Left kidney (tissue), 2 donors: Measurements from ENCODE around the gene FNDC3B. TPM values are rescaled to one million over a fixed set of nuclear protein-coding genes. Genes with fewer than 3 reads are reported as not detected.

ENCODE experiments used
- DNase-seq: peaks from one replicate; pipeline ENCODE4 v3.0.0-alpha.2; 2013
- polyA plus RNA-seq: library from polyadenylated mRNA; unstranded; fragments of 120-200 nt; gene quantifications from one replicate; pipeline ENCODE4 v1.2.1, GENCODE V29; 2013; ENCODE audit not compliant: insufficient read length

FNDC3B gene
- polyA plus RNA-seq, 1 donor = 62.2 TPM

DNA sequence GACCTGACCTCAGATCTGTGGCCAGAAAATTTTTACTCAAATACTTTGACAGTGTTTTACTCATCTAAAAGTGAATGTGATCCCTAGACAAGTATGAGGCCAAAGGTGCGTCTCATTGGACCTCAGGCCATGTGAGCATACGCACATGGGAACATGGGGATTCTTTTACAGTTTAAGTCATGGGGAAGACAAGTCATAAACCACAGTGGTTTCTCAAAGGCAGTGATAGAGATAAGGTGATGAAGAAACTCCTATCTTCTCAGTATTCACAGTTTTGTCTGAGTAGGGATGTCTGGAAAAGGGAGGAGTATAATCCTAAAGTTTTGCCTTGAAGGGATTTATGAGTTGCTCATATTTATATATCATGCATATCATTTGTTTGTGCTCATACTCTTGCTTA lies 173.8 kb downstream of the FNDC3B start:
- no peak for DNase-seq

DNA sequence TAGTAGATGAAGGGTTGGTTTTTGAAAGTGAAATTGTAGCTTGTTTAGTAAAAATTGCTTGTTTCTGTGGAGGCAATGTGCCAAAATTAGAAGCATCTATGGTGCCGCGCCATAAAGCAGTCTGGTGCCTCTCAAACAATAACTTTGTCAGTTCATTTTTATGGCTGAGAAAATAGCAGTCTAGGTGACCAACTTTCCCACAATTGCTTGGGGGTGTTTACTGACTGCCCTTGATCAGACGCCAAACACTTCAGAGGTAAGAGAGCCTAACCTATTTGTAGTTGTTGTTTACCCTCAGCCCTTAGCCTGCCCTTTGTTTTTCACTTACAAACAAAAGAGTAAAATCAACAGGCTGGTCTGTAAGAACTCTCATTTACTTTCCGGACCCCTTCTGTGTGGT lies 174.5 kb downstream of the FNDC3B start:
- DNase-seq = no peak

DNA sequence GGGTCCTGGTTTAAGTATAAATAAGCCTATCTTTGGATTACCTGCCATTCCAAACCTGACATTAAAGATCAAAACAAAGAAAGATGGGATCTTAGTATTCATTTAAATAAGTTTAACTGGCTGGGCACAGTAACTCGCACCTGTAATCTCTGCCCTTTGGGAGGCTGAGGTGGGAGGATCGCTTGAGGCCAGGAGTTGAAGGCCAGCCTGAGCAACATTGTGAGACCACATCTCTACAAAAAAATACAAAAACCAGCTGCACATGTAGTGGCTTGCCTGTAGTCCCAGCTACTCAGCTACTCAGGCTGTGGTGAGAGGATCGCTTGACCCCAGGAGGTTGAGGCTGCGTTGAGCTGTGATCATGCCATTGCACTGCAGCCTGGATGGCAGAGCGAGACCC lies 176.9 kb downstream of the FNDC3B start:
- no peak for DNase-seq

DNA sequence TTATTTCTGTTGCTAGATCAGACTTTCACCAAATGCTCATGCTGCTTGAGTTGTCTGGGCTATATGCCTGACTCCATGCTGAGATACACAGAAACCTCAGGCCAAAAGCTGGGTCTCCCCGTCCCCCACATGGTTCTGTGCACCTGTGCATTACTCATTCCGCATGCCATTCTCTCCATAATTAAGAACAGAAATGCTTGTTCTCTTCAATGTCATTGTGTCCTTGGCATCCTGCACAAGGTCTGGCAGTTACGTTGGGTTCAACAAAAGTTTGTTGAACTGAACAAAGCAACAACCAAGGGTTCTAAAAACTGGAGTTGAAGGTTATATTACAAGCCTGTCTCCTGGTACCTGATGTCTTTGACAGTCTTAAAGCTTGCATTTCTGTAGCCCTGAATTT lies 177.5 kb downstream of the FNDC3B start:
- no peak for DNase-seq

DNA sequence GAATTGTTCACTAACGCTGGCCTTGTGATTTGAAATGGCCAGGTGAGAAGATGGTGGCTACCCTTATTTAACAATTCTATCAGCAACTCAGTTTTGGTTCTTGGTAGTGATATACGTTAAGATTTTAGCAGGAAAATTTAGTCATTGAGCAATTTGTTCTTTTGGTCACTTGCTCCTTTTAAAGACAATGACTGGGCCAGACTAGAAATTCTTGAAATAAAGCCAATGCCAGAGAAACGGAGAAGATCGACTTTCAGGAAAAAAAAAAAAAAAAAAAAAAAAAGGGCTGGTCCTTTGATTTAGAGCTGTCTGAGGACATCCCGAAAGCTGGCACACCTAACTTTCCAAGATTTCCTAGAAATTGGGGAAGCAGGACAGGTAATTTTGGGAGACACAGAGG lies 178.5 kb downstream of the FNDC3B start:
- no peak for DNase-seq

DNA sequence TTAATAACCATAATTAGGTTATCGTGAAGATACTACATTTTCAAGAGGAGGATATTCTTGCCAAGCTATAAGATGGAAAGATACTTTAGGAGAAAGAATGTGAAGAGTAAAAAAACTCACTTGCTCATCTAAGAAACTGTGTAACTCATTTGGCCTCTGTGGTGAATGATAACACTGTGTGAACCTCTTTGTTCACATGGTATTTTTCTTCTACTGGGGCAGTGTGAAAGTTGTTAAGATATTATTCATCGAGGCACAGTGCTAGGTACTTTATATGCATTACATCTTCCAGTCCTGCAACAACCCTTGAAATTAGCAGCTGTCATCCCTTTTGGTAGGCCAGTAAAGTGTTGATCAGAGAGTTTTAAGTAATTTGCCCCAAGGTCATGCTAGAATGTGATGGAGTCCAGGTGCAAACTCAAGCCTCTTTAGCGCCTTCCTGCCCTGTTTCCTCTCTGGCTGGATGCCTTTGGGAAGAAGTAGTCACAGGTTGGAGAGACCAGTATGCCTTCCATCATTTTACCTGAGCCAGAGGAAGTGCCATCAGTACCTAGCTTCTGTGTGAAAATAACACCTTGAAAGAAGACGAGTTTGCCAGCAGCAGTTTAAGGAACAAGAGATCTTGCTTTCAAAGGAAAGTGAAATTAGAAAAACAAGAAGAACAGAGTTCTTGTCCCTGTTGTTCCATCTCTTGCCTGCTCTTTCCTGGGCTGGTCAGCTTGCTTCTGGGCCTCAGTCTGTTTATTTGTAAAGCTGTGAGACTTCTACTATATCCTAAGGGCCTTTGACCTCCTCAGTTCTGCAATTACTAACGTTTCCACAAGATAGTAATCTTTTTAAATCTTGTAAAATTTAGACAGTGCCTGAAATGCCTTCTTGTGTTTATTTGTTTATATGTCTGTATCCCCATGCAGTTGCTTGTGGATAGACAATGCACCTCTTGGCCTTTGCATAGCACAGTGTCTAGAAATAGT lies 179.3 kb downstream of the FNDC3B start:
- DNase-seq = no peak

DNA sequence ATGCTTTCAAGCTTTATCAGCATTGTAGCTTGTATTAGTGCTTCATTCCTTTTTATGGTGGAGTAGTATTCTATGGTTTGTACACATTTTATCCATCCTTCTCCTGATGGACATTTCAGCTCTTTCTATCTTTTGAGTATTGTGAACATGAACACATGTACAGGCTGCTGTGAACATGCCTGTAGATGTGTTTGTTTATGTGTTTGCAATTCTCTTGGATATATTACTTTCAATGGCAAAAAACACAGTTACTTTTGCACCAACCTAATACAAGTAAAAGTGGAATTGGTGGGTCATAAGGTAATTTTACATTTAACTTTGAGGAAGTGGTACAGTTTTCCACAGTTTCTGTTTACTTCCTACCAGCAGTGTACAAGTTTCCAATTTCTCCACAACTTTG lies 180.4 kb downstream of the FNDC3B start:
- DNase-seq = no peak

DNA sequence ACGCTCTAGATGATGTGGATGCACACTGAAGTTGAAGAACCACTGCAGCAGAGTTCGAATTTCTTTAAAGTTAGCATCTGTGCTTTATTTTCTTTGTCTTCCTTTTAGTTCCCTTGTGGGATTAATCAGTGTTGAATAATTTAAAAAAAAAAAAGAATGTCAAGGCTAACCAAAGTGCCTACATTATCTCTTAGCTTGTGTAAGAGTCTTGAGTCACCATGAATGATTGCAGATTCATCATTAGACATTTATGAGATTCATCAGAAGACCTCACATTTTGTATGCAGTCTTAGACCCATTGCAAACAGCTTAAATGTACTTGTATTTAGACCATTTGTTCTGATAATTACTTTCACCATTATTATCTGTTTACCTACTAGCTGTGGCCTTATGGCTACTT lies 182.2 kb downstream of the FNDC3B start:
- no peak for DNase-seq

DNA sequence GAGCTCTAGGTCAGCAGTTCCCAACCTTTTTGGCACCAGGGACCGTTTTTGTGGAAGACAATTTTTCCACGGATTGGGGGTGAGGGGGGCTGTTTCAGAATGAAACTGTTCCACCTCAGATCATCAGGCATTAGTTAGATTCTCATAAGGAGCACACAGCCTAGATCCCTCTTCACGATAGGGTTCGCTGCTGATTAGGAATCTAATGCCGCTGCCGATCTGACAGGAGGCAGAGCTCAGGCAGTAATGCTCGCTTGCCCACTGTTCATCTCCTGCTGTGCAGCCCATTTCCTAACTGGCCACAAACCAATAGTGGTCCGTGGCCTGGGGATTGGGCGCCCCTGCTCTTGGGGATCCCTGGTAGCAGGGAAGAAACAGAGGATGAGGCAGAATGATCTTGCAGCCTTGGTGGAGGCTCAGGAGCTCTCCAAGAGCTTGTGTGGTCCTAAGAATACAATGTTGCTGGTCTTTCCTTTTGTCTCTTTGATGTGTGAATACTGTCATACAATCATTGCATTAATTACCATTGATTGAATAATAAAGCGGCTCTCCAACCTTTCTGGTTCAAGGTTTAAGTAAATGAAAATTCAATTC lies 183.2 kb downstream of the FNDC3B start:
- no peak for DNase-seq

DNA sequence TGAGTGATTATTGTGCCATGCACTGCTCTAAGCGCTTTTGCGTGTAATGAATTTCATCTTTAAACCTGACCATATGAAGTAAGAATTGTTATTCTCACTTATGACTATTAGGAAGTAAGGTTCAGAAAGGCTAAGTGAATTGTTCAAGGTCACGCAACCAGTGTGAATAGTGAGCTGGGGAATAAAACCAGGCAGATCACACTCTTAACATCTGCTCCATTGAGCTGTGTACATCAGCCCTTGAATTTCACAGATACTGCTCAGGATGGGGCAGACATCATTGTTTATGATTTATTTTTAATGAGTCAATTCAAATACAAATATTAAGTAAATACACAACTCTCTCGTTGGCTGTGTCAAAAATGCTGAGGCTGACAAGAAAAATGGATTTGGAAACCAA lies 184.5 kb downstream of the FNDC3B start:
- DNase-seq = no peak

DNA sequence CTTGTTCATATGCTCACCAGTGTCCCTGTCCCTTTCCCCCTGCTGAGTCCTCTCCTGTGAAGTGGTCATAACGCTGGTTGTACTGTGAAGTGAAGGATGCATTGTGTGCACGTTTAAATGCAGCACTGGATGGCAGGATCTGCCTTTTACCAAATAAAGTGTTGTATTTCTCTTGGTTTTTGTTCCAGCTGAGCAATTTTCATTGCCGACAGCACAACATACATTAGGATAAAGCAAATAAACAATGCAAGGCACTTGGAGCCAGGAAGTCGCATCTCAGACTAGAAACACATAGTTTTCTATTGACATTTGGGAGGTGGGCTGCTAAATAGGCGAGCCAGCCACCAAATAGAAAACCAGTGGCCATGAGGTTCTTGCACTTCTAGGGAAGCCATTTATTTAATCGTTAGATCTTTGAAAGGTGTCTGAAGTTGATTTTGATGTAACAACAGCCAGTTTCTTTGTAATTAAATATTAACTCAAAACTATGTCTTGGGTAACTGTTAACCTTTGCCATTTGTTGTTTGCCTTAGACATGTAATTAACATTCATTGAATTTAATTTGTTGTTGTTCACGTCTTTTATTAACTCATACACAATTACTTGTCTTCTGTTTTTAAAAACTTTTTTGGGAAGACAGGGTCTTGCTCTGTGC lies 185.3 kb downstream of the FNDC3B start:
- DNase-seq = peak; percentile 28

DNA sequence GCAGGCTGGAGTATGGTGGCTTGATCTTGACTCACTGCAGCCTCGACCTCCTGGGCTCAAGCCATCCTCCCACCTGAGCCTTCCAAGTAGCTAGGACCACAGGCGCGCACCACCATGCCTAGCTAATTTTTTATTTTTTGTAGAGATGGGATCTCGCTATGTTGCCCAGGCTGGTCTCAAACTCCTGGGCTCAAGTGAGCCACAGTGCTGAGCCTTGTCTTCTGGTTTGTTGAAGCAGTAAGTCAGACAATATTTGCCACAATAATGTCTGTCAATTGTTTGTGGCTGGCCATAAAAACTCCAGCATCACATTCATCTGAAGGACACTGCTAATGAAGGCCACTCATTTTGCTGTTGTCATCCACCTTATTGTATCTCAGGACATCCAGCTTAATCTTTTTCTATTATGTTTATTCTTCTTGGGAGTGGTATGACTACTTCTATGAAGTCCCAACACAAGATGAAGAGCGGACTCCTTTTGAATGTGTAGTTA lies 185.9 kb downstream of the FNDC3B start:
- no peak for DNase-seq

DNA sequence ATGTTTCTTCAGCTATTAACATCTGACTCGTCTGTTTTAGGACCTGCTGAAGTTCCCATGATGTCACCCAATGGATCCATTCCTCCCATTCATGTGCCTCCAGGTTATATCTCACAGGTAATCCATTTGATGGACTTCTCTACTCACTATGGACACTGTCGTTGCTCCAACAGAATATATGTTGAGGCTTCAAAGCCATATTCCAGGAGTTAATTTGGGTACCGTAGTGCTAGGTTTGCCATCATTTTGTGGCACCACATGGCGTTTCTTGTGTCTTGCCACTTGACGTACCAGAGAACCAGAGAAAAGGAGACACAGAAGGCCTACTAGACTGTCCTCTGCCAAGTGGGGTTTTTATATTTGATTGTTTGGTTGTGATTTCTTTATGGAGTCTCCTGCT lies 187.5 kb downstream of the FNDC3B start:
- DNase-seq = no peak

DNA sequence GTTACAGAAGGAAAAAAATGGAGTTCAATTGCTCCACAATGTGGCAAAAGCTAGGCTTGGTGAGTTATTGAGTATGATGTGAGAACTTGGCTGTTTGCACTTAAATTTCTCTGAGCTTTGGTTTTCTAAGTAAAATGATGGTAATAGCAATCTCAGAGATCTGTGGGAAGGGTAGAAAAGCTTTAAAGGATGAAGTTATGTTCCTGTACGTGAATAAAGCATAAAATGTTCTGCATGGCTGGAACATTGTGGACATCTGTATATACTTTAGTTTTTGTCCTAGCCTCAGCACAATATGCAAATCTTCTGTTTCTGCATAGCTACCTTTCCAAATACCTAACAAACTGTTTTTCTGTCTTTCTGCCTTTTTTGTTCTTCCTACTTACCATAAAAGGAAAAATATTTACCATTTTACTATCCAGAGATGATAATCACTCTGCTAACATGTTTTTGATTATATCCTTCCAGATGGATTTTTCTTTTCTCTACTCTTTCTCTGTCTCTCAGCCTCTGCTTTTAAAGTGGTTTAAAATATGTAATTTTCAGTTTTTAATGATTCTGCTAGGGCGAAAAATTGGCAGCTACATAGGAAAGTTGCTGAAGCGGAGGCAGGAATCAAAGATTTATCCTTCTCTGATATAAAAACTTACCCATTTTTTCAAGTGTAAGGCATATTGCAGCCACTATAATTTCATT lies 188.1 kb downstream of the FNDC3B start:
- no peak for DNase-seq

DNA sequence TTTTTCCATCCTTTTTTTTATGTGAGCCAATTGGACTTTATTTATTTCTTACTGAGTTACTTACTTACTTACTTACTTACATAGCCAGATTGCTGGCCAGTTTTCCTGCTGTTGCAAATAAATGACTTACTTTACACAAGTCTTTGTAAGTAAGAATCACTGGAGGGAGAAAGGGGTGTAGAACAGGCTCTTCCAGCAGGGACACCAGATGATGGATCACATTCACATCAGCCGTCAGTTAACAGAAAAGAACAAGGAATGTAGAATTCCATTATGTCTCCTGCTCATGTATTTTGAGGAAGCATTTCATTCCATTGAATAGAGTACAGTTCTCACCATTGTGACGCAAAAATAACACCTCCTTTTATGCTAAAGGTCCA lies 188.6 kb downstream of the FNDC3B start:
- no peak for DNase-seq

DNA sequence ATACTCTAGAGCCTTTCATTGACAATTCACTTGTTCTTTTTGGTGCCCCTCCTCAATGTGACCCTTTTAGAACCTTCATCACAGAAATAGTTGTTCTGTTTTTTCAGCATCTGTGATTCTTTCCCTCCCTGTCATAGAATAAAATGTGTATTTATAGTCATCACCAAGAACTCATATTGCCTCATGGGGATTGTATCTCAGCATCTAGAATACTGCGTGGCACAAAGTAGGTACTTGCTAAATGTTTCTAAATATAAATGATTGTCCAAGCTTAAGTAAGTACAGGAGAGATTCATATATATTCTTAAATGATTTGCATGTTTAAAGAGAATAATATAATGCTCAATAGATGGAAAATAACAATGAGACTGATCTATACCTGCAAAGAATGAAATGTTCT lies 190.1 kb downstream of the FNDC3B start:
- no peak for DNase-seq

DNA sequence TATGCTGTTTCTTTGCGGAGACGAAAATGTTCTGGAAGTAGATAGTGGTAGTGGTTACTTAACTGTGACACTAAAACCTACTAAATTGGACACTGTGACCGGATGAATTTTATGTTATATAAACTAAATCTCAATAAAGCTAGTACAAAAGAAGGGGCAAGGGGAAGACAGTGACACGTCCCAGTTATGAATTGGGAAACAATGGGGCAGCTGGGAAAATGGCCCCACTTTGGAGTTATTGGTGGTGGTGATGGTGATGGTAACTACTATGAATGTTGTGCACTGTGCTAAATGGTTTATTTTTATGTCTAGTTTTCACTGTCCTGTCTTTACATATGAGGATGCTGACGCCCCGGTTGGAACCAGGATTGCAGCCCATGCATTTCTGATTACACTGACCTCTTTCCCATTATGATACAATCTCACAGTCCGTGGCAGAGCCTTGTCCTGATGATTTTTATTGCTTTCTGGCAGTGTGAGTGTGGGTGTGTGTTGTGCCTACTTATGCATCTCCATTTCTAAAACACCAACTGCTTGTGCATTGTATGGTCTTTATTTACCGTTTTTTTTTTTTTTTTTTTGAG lies 192.0 kb downstream of the FNDC3B start:
- DNase-seq = no peak

DNA sequence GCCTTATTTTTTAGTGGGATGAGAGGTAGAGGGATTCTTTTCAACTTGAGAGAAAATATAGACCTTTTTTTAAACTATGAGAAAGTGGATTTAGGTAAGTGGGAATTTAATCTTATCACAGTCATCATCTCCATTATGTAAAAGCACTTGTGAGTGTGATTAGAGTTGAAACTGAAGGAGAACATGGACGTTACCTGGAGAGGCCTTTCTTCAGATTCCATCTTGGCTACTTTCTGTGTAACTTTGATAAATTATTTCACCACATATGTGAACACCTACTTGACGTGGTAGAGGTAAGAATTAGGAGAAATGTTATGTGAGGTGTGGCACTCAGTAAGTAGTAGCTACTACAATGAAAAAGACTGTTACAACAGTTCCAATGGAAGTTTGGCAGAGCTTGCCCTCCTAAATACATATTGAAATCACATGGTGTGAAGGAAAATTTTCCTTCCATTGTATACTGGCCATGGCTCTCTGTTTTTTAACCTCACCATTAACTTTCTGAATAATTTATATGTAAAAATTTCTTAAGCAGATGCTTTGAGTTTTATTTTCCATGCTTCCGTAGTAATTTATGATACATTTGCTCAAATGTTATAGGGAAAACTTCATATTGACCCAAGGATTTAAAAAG lies 193.3 kb downstream of the FNDC3B start:
- no peak for DNase-seq

DNA sequence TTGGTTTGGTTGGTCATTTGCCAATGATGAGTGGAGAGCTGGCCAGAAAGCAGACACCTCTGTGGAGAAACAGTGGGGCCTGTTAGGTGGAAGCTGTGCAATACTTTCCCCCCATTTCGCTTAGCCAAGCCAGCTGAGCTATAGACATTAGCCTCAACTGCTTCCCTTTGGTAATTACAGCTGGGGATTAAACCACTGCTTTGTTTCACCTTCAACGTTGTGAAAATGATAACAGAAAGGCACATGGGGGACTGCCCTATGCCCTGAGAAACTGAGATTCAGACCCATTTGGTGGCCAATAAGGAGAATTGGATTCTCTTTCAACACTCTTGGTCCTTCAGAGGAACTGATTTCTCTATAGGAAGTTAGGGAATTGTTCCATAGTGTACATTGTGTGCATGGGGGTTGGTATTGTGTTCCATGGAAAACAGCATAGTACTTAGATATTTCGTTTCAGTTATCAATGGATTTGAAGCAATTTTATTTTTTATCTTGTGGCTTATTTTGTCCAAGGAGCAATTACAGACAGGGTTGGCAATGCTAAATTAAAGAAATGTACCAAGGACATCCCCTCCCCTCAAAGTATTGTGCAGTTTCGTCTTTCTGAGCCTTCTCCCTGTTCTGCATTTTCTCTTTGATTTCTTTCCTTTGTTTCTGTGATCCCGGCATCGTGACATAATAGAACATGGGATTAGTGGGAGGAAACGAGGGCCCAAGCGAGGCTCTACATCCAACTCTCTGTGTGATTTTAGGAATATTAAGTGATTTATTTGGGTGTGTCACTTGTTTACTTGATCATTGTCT lies 194.3 kb downstream of the FNDC3B start:
- no peak for DNase-seq

DNA sequence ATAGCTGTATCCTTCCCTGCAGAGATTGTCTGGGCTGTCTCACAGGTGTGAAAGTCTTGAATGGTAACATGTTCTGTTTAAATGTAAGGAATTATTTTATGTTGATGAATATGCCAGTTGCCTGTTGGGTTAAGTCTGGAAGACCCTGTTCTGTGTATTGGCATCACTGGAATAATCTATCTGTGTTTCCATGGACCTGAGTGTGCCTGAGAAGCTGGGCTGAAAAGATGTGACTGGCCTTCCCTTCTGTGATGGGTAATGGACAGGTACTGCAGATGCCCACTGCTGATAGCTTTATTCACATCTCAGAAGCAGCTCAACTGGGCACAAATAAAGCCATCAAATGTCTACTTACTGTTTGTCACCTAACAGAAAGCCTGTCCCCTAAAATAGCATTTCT lies 196.3 kb downstream of the FNDC3B start:
- no peak for DNase-seq
